Measurements from ENCODE around the gene SKAP2.
A peak's percentile ranks its signal among the peaks of the same experiment; 100 is the strongest.
"Not testable (repeated sequence)": the region's sequence is repeated elsewhere in the genome, so short reads cannot be mapped to it uniquely, and the experiment has no call there.

Gene SKAP2

DNA sequence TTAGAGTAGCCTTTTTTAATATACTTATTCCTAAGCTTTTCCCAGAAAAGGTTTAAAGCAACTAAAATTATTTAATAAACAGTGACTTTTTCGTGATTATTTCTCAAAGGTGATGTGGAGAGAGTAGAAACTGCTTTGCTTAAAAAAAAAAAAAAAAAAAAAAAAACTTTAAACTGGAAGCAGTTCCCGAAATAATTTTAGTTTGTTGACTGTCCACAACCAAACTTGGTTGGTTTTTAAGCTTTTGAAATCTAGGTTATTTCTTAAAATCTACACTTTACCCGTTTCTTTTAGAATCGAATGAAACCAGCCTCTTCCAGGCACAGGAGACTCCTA lies 7.3 kb downstream of the SKAP2 start:
- no peak for DNase-seq

DNA sequence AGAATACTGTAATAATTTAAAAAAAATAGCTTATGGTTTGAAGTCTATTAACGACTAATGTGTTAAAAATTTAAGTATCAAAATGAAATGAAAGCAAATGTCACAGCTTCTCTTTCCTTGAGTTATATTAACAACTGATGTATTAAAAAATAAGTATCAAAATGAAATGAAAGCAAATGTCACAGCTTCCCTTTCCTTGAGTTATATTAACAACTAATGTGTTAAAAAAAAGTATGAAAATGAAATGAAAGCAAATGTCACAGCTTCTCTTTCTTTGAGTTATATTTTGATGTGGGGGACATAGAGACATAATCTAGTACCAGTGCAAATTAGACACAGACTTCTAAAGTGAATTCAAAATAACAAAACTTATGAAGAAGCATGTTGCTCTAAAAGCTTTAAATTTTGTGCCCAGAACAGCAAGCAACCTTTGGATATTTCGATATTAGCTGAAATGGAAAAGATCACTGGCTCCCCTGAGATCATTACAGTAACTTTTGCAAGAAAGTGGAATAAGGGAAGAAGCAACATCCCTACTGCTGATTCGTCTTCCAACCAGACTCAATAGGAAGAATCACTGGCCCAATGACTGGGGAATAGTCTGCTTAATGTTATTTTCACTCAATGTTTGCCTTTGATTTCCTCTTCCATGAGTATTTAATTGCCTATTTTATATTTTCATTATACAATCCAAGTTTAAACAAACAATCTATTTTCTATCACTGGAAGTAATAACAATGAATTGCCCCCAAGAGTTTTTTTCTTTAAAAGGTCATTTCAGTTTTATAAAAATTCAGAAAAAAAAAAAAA lies 8.0 kb downstream of the SKAP2 start:
- DNase-seq, result no peak

DNA sequence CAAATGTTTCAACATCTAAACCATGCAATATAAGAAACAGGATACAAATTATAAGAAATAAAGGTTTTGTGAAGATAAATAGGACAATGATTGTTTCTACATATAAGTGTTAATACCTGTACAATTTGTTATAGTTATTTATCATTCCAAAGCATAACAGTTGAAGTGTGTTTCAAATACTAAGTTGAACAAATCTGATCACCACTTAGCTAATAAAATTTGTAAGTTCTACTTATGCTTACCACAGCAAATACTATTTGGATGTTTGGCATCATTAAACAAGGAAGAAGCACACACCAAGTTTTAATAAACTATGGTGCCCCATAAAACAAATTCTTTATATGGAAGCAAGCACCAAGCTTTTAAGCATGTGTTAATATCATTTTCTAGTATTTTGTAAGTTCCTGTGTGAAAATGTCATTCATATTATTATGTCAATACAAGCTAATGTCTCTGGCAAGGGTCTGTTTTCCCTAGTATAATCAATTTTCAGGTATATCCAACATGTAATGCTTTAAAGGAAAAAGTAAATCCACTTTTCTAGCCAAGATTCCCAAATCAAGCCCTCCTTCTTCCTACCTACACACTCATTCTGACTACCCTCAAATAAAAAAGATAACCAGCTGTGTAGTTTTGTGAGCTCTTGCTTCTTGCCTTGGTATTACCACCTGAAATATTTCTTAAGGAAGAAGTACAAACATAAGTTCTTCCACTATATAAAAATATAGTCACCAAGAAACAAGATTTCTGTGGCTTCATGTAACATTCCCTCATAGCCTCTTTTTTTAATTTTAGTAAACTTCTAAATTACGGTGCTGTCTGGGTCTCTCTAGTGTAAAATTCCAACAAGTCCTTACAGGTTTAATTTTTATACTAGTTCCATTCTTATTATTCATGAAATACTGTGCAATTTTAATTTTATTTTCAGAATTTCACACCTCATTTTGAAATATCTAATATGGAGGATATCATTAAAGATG lies 9.2 kb downstream of the SKAP2 start:
- DNase-seq, result no peak

DNA sequence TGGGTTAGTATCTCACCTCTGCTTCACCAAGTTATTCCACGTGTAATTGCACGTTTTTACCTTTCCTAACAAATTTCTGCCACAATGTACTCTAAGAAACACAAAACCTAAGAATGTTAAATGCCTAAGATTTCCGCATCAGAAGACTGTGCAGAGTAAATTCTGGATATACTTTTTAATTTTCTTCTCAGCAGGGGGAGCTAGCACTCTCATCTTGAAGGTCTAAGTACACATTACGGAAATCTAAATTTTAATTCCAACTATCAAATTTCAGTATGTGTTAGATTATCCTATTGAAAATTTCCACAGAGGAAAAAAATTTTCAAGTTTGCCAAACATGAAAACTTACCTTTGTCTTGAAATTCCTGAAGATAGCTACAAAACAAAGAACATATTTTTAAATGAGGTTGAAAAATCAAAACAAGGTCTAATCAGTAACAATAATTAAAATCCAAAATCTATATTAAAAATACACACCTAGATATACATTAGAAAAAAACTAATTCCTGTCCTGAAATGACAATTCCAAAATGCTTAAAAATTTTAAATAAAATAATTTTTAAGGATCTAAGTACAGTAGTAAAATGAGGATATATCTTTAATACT lies 10.5 kb downstream of the SKAP2 start:
- DNase-seq, result peak; percentile 53

DNA sequence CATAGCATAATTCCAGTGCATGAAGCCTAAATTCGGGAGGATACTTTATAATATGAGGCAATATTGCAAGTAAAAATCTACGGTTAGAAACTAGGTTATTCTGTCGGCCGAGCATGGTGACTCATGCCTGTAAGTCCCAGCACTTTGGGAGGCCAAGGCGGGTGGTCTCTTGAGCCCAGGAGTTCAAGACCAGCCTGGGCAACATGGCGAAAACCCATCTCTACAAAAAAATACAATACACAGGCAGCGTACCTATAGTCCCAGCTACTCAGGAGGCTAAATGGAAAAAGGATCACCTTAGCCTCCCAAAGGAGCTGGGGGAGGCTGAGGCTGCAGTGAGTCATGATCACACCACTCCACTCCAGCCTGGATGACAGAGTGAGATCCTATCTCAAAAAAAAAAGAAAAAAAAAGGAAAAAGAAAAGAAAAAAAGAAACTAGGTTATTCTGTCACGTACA lies 14.2 kb downstream of the SKAP2 start:
- no peak for DNase-seq

DNA sequence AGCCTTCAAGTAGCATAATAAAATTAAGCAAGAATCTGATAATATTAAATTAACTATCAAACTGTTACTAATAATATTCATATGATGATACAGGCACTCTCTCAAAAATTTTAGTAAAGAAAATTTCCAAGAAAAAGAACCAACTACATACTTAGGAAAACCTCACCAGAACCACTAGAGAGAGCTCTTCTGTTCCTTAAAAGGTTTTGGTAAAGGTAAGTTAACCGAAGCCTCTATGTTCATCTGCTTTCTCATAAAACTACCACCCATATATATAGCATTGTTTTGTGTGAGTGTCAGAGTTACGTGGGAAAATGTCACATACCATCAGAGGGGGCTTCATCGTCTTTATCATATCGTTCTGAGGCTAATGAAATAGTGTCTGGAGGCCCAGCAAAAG lies 20.7 kb downstream of the SKAP2 start:
- no peak for DNase-seq

DNA sequence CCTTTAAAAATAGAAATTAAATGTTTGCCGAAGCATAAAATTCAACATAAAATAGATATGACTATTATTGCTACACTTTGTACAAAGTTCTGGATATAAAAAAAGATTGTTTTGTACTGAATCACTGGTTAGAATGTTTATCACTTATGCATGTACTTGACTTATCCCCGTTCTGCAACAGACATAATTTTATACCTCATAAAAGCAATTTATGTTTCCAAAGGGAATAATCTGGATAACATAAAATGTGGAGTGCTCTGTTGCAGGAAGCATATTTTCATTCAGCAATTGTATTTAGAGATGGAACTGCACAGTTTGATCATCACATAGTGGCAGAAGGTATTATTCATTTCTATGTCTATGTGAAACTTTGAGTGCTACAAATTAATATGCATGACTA lies 21.5 kb downstream of the SKAP2 start:
- no peak for DNase-seq

DNA sequence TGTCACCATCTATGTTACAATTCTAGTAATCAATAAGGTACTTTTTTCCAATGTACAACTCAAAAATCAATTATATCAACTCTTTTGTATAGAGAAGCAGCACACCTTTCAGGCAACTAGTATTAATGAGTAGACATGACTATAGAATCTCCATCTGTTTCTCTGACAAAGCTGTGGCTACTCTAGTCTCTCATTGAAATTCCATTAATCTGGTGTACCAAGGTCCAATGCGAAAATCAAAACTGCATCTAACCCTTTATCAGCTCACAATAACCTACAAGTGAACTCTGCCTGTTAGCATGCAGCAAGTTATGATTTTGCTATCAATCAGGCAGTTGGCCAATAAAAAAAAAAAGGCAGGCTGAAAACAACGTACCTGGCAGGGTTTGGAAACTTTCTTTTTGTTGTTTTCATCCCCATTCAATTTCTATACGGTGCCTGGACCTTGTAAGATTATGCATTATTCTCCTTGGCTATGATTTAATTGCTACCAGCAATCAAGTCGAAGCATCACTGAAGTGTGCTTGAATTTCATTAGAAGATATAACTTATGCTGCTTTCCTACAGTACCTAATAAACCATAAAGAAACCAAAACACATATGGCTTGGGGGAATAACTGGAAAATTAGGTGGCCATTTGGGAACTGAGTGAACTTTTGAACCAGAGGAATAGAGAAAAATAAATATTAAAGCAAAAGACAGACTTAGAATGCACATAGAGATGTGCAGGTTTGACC lies 23.2 kb downstream of the SKAP2 start:
- DNase-seq, result no peak

DNA sequence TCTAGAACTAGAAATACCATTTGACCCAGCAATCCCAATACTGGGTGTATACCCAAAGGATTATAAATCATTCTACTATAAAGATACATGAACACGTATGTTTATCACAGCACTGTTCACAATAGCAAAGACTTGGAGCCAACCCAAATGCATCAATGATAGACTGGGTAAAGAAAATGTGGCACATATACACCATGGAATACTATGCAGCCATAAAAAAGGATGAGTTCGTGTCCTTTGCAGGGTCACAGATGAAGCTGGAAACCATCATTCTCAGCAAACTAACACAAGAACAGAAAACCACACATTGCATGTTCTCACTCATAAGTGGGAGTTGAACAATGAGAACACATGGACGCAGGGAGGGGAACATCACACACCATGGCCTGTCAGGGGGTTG lies 27.6 kb downstream of the SKAP2 start:
- DNase-seq, result not testable (repeated sequence)

DNA sequence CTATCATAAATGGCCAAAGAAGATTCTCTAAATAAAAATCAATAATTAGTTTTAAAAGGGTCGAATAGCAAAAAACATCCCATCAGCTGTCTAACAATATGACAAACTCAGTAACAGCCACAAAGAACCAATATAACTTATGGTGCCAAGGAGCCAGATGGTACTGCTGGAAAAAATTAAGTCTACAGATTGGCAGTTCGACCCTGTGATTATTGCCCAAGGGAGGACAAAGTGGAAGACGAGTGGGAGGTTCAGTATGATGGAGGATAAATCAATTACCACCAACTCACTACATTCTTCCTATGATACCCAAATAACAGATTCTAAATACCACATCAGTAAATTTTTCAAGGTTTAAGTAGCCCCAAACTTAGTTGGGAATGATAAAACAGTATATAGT lies 49.0 kb downstream of the SKAP2 start:
- DNase-seq, result no peak

DNA sequence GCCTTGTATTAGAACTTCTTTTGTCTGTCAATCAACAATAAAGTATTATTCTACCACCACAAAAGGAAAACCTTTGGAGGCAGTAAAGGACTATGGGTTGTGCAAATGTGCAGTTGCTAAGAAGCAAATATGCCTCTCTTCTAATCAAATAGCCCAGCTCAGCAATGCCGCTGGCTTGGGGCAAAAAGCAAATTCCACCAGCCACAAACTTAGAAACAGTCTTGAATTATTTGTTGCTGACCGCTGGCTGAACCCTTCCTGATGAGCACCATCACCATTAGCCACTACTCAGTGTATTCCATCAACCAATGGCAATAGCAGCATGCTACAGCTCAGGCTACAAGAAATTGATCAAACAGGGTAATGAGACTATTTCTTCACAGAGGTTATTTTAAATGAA lies 51.0 kb downstream of the SKAP2 start:
- no peak for DNase-seq

DNA sequence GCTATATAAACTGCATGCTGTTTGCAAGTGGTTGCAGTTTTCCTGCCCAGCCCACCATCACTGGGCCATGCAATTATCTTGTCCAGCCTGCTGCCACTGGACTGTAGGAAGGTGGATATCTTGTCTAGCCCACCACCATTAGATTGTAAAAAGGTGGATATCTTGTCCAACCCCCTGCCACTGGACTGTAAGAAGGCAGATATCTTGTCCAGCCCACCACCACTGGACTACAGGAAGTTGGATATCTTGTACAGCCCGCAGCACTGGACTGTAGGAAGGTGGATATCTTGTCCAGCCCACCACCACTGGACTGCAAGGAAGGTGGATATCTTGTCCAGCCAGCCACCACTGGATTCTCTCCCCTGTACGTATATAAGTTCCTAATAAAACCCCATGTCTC lies 69.8 kb downstream of the SKAP2 start:
- DNase-seq, result no peak

DNA sequence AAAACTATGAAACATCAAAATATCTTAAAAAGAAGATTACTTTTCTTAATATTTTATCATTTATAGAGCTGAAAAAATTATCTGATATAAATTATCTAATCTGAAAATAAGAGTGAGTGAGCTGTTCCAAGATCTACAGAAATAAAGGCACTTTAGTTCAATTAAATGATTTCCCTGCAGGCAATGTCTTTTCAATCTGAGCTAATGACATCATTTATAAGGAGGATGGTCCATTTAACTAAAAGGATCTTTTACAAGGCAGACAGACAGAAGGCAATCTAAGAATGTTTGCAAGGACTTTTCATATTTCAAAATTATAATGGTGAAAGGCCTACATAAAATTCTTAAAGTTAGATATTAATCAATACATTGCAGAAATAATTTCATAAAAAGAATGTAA lies 71.8 kb downstream of the SKAP2 start:
- DNase-seq, result no peak

DNA sequence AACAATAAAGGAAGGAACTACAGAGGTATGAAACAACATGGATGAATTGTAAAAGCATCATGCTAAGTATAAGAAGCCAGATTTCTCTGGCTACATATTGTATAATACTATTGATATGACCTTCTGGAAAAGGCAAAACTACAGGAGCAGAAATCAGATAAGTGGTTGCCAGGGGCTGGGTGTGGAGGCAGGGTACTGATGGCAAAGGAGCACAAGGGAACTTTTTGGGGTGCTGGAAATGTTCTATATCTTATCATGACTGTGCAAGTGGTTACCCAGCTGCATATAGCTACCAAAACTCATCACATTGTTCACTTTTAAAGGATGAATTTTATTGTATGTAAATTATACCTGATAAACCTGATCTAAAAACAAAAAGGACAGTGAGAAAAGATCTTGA lies 72.4 kb downstream of the SKAP2 start:
- no peak for DNase-seq

DNA sequence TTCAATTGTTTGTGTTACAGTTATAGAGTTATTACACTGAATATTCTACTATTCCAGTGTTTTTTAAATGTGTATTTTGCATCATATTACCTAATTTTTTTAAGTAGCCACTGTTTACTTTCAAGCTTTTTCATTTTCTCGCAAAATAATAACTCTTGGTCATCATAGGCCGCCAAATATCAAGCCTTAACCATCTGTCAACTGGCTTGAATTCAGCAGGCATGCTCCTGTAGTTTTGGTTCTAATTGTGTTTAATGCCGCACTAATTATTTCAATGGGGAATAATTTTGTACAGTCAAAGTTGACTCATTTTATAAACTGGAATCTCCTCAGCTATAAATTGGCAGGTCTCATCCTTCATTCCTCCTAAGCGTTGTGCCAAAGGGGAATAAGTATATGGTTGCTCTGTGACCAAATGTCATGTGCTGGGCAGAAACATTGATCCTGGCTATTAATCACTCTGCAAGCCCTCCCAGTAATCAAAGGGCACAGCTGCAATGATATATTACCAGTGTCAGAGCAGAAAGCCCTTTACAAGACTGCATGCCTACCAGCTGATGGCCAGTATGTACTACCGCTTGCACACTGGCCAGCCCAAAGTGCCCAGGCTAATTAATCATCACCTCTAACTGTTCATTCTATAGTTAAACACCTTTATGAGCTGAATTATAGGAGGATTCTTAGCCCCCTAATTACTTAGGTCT lies 74.8 kb downstream of the SKAP2 start:
- peak; percentile 94 for DNase-seq

DNA sequence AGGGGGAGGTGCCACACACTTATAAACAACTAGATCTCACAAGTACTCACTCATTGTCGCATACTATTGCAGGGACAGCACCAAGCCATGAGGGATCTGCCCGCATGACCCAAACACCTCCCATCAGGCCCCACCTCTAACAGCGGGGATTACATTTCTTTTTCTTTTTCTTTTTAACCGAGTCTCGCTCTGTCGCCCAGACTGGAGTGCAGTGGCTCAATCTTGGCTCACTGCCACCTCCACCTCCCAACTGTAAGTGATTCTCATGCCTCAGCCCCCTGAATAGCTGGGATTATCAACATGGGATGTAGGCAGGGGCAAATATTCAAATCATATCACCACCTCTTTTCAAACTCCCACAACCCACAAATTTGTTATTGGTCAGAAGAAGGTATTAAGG lies 76.7 kb downstream of the SKAP2 start:
- no peak for DNase-seq

DNA sequence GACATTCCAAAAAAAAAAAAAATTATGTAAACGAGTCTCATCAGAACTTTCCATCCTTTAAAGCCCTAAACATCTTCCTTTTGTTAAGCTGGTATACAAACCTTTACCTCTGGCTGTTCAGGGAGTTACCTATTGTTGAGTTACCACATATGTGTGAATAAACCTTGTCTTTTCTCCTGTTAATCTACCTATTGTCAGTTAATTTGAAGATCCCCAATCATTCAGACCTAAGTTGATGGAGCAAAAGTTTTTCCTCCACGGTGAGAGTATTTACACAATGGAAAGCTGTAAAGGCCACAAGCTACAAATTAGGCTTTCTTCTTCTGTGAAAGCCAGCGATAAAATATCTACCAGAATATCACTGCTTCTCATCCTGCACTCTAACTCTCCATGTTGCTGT lies 80.3 kb downstream of the SKAP2 start:
- DNase-seq, result no peak

DNA sequence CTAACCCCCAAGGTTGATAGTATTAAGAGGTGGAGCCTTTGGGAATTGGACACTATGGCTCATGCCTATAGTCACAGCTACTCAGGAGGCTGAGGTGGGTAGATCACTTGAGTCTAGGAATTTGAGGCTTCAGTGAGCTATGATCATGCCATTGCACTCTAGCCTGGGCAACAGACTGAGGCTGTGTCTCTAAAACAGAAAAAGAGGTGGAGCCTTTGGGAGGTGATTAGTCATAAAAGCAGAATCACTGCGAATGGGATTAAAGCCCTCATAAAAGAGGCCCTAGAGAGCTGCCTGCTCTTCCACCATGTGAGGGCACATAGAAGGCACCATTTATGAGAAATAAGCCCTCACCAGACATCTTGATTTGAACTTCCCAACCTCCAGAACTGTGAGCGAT lies 81.9 kb downstream of the SKAP2 start:
- no peak for DNase-seq

DNA sequence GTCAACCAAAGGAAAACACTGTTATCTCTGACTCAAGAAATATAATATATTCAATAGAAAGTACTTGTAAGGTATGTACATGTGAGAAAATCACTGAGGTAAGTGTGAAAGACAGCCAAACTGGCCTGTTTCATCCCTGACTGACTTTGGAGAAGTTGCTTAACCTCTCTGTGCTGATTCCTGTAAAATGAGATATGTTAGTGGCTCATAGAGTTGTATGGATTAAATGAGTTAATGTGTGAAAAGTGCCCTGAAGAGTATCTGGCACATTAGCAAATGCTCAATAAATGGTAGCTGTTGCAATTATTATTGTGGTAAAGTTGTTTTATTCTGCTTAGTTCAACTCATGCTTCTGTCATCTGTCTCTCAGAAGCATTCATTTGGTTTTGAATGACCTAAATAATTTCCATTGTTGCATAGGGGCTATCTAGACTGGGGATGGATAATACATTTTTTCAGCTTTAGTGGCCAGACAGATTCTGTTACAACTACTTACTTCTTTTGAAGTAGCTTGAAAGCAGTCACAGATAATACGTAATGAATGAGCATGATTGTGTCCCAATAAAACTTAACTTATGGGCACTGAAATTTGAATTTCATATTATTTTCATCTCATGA lies 84.3 kb downstream of the SKAP2 start:
- DNase-seq, result no peak

DNA sequence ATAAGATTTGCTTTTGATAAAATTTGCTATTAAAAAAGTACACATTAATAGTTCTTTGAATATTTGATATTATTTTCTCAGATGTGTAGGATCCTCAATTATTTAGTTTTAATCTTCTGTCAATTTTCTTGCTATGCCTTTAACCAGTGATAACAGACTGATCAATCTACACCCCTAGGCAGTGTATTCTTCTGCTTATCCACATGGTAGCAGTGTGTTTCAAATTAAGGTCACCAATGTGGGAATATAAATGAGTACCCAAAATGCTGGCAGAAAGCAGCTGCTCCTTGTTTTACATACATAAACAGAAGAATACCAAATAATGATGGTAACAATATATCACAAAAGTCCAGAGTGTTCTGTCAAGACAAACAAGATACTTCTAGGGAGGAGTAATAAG lies 87.0 kb downstream of the SKAP2 start:
- DNase-seq, result no peak

DNA sequence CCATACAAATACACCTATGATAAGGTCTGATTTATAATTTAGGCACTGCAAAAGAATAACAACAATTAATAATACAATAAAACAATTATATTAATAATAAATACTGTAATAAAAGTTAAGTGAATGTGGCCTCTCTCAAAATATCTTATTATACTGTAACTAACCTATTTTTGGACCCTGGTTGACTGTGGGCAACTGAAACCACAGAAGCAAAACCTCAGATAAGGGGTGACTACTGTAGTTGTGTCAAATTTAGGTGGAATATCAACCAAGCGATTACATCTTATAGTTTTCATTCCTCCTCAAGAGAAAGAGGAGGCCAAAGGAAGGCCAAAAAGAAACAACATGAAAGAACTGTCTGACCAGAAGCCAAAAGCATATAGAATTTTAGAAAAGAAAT lies 103.9 kb downstream of the SKAP2 start:
- DNase-seq, result no peak

DNA sequence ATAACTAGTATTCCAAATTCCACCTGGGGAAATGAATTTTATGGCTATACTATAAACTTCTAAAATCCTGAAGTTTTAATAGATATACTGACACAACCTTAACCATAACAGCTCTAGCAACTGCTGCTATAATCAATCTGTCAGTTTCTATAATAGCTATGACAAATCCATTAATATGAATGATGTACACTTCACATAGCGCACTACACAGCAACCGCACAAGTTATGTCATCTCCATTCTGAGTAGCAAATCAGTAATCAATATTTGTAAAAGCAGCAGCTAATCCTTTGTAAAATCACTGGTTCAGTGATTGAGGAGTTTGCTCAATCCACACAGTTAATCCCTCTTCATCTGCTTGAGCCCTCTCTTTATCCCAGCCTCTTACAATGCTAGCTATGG lies 105.3 kb downstream of the SKAP2 start:
- no peak for DNase-seq
